Breast epithelium (tissue), 4 donors: ENCODE measurements around the gene CHD1L. TPM values are rescaled to one million over a fixed set of nuclear protein-coding genes. Genes with fewer than 3 reads are reported as not detected.

Experiments used
- DNase-seq, 2 donors: peaks; one replicate each; pipeline ENCODE4 v3.0.0-alpha.2; 2019; ENCODE audit warnings: low spot score in 2 of 2
- H3K27ac ChIP-seq, 2 donors: fragments of 200-600 bp; sonication (generic) in 1 of 2; one replicate each; pipeline ENCODE4 v1.5.1; 2016 to 2019; ENCODE audit warnings: mild to moderate bottlenecking in 1 of 2
- H3K27me3 ChIP-seq, 2 donors: fragments of 200-600 bp; sonication (generic) in 1 of 2; one replicate each; pipeline versions ENCODE4 v1.5.1 to v1.6.0; 2017 to 2019; ENCODE audit warnings: control low read depth in 1 of 2, mild to moderate bottlenecking in 1 of 2
- H3K36me3 ChIP-seq: fragments of 200-600 bp; one replicate; pipeline ENCODE4 v1.5.1; 2019
- H3K4me1 ChIP-seq, 2 donors: fragments of 200-600 bp; sonication (generic); one replicate each; pipeline ENCODE4 v1.5.1; 2016 to 2019; ENCODE audit warnings: control low read depth in 1 of 2
- H3K4me3 ChIP-seq, 3 donors: fragments of 200-600 bp; sonication (generic); 1 replicate in 2 of 3; 2 replicates in 1 of 3; pipeline ENCODE4 v1.5.1; 2016 to 2019; ENCODE audit warnings: mild to moderate bottlenecking in 3 of 3, moderate library complexity in 2 of 3
- H3K9me3 ChIP-seq, 2 donors: fragments of 200-600 bp; sonication (generic) in 1 of 2; one replicate each; pipeline ENCODE4 v1.5.1; 2016 to 2019; ENCODE audit warnings: control low read depth in 1 of 2
- CTCF ChIP-seq, 3 donors: fragments of 450-650 bp; IDR thresholded peaks; one replicate each; pipeline ENCODE4 v1.5.1; 2016 to 2017; ENCODE audit warnings: antibody characterized with exemption in 3 of 3, mild to moderate bottlenecking in 3 of 3, moderate library complexity in 3 of 3
- POLR2A ChIP-seq: fragments of 450-650 bp; IDR thresholded peaks from one replicate; pipeline ENCODE4 v1.6.1; 2016; ENCODE audit warnings: antibody characterized with exemption, mild to moderate bottlenecking, moderate library complexity
- POLR2AphosphoS5 ChIP-seq, 3 donors: sonication (generic); formaldehyde crosslinking; IDR thresholded peaks; one replicate each; pipeline ENCODE4 v1.6.1; 2017; ENCODE audit warnings: antibody characterized with exemption in 3 of 3
- intact Hi-C: fragments of 100-400 bp; cut with DNase I; formaldehyde crosslinking; loops from one replicate; pipeline ENCODE4 v1.15.1; 2023; ENCODE audit warnings: low total_unique reads
- total RNA-seq, 3 donors: library from RNA; depleted of rRNA; stranded (reverse); fragments of >200 nt; gene quantifications; one replicate each; pipeline ENCODE4 v1.1.0, GENCODE V29; 2016

Gene CHD1L
- total RNA-seq, 3 donors from 2014 or later: 16.2 to 27.9 (median 26.3) TPM

GRCh38 chr1:147241934-147242448, 493 bp upstream of the CHD1L start:
- Histone ChIP-seq H3K36me3 (no peaks in the 10 kb centered on the region), H3K4me1 (no peaks in the 10 kb centered on the region), H3K27me3 (no peaks in the 10 kb centered on the region), H3K27ac (peak overlapping the region; percentile 75 to 90), H3K9me3 (no peaks in the 10 kb centered on the region), H3K4me3 (peak overlapping the region; percentile 71 to 92 (median 89))
- TF ChIP-seq CTCF (IDR thresholded peaks at IDR 0.05): no peak
- no peak for TF ChIP-seq POLR2A
- TF ChIP-seq POLR2AphosphoS5 (IDR thresholded peaks at IDR 0.05): no peak
- no peak for DNase-seq
- intact Hi-C loops: loop anchor here (2.0 to 10.0 kb wide), 2 partner anchors 15 to 67 kb away; partner anchors contain the start of gene PRKAB2

- intact Hi-C loops: loop anchor here (10.0 kb wide), 1 partner anchor 68 kb away; the partner anchor contains the start of gene PRKAB2
- no peak for DNase-seq
- Histone ChIP-seq H3K27ac (peak overlapping the region; percentile 75 to 90), H3K36me3 (no peaks in the 10 kb centered on the region), H3K4me3 (peak overlapping the region; percentile 71 to 92 (median 89)), H3K4me1 (no peaks in the 10 kb centered on the region), H3K27me3 (no peaks in the 10 kb centered on the region), H3K9me3 (no peaks in the 10 kb centered on the region)
- TF ChIP-seq POLR2AphosphoS5 (IDR thresholded peaks at IDR 0.05) (no peak), POLR2A (no peak), CTCF (IDR thresholded peaks at IDR 0.05) (no peak)
Measured at GRCh38 chr1:147243228-147243685, 773 bp downstream of the CHD1L start.

DNA sequence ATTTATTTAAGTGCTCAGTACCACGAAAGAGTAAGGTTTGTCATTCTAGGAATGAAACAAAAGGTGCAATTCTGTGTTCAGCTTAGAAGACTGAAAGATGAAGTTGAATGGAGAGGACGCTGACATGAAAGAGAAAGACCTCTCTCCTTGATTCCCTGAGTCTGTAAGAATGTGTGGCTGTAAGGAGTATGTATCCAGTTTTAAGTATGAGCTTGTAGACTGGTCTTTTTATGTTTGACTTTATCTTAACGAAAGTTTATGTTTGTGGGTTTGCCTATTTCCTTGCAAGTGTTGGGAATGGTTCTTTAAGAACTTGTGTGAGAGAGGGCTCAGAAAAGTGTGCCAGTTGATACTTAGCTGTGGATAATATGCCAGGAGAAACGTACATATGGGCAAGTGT, 1.4 kb downstream of the CHD1L start:
- DNase-seq: no peak
- TF ChIP-seq POLR2A (no peak), POLR2AphosphoS5 (IDR thresholded peaks at IDR 0.05) (no peak), CTCF (IDR thresholded peaks at IDR 0.05) (no peak)
- Histone ChIP-seq H3K27ac (no peak overlapping the region), H3K9me3 (no peaks in the 10 kb centered on the region), H3K27me3 (no peaks in the 10 kb centered on the region), H3K4me3 (peak overlapping the region; percentile 71 to 92 (median 89)), H3K4me1 (no peaks in the 10 kb centered on the region), H3K36me3 (no peaks in the 10 kb centered on the region)
- intact Hi-C loops: loop anchor here (10.0 kb wide), 1 partner anchor 69 kb away; the partner anchor contains the start of gene PRKAB2

GRCh38 chr1:147245129-147245528, 2.6 kb downstream of the CHD1L start:
- no peaks in the 10 kb centered on the region for H3K27me3 ChIP-seq
- no peaks in the 10 kb centered on the region for H3K4me1 ChIP-seq
- no peak for TF ChIP-seq CTCF (IDR thresholded peaks at IDR 0.05)
- TF ChIP-seq POLR2A: no peak
- TF ChIP-seq POLR2AphosphoS5 (IDR thresholded peaks at IDR 0.05): no peak
- no peak overlapping the region for H3K4me3 ChIP-seq
- H3K9me3 ChIP-seq: no peaks in the 10 kb centered on the region
- no peak overlapping the region for H3K27ac ChIP-seq
- no peaks in the 10 kb centered on the region for H3K36me3 ChIP-seq
- DNase-seq: no peak
- intact Hi-C loops: loop anchor here (10.0 kb wide), 1 partner anchor 70 kb away; the partner anchor contains the start of gene PRKAB2

DNA sequence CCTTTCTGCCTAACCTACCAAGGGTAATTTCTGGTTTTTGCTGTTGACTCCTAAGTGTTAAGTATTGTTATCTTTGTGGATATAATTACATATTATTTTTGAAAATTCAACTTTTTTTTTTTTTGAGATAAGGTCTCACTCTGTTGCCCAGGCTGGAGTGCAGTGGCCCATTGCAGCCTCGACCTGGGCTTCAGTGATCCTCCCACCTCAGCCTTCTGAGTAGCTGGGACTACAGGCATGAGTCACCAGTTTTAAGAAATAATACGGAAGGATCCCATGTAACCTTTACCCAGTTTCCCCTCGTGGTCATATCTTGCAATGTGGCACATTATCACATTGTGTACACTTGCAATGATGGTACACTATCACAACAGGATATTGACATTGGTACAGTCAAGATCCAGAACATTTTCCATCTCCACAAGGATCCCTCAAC, 3.1 kb downstream of the CHD1L start:
- no peaks in the 10 kb centered on the region for H3K9me3 ChIP-seq
- H3K27me3 ChIP-seq: no peaks in the 10 kb centered on the region
- no peaks in the 10 kb centered on the region for H3K4me1 ChIP-seq
- intact Hi-C loops: loop anchor here (10.0 kb wide), 1 partner anchor 71 kb away; the partner anchor contains the start of gene PRKAB2
- no peak overlapping the region for H3K27ac ChIP-seq
- no peak overlapping the region for H3K4me3 ChIP-seq
- H3K36me3 ChIP-seq: no peaks in the 10 kb centered on the region
- no peak for TF ChIP-seq CTCF (IDR thresholded peaks at IDR 0.05)
- TF ChIP-seq POLR2AphosphoS5 (IDR thresholded peaks at IDR 0.05): no peak
- no peak for TF ChIP-seq POLR2A
- no peak for DNase-seq
